Measurements from ENCODE around the gene SPEG.

SPEG gene

GRCh38 chr2:219440388-219441256, 6.0 kb downstream of the SPEG start:
- TF ChIP-seq, protein P1, sequence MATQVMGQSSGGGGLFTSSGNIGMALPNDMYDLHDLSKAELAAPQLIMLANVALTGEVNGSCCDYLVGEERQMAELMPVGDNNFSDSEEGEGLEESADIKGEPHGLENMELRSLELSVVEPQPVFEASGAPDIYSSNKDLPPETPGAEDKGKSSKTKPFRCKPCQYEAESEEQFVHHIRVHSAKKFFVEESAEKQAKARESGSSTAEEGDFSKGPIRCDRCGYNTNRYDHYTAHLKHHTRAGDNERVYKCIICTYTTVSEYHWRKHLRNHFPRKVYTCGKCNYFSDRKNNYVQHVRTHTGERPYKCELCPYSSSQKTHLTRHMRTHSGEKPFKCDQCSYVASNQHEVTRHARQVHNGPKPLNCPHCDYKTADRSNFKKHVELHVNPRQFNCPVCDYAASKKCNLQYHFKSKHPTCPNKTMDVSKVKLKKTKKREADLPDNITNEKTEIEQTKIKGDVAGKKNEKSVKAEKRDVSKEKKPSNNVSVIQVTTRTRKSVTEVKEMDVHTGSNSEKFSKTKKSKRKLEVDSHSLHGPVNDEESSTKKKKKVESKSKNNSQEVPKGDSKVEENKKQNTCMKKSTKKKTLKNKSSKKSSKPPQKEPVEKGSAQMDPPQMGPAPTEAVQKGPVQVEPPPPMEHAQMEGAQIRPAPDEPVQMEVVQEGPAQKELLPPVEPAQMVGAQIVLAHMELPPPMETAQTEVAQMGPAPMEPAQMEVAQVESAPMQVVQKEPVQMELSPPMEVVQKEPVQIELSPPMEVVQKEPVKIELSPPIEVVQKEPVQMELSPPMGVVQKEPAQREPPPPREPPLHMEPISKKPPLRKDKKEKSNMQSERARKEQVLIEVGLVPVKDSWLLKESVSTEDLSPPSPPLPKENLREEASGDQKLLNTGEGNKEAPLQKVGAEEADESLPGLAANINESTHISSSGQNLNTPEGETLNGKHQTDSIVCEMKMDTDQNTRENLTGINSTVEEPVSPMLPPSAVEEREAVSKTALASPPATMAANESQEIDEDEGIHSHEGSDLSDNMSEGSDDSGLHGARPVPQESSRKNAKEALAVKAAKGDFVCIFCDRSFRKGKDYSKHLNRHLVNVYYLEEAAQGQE (IDR thresholded peaks at IDR 0.05; ENCODE audit: insufficient replicate concordance, low read depth), result no peak
- no peak for TF ChIP-seq POLR2AphosphoS5 (IDR thresholded peaks at IDR 0.05; ENCODE audit: low read depth)
- no peak for TF ChIP-seq CTCF (IDR thresholded peaks at IDR 0.05; ENCODE audit: insufficient read depth, low read length)
- TF ChIP-seq SPI1 (IDR thresholded peaks at IDR 0.05; ENCODE audit: borderline replicate concordance, low read depth), result no peak
- TF ChIP-seq GABPA (IDR thresholded peaks at IDR 0.05; ENCODE audit: low read depth), result no peak
- Histone ChIP-seq H3K27ac (replicated peaks) (no peak overlapping the region), H3K4me3 (replicated peaks; ENCODE audit: insufficient read depth, low read length) (no peak overlapping the region), H3K27me3 (ENCODE audit: insufficient read depth, poor library complexity, severe bottlenecking) (peaks cover 47% of the 10 kb centered on the region)
- no peak for DNase-seq (ENCODE audit: low read depth in 1 of 2, low spot score in 1 of 2)

DNA sequence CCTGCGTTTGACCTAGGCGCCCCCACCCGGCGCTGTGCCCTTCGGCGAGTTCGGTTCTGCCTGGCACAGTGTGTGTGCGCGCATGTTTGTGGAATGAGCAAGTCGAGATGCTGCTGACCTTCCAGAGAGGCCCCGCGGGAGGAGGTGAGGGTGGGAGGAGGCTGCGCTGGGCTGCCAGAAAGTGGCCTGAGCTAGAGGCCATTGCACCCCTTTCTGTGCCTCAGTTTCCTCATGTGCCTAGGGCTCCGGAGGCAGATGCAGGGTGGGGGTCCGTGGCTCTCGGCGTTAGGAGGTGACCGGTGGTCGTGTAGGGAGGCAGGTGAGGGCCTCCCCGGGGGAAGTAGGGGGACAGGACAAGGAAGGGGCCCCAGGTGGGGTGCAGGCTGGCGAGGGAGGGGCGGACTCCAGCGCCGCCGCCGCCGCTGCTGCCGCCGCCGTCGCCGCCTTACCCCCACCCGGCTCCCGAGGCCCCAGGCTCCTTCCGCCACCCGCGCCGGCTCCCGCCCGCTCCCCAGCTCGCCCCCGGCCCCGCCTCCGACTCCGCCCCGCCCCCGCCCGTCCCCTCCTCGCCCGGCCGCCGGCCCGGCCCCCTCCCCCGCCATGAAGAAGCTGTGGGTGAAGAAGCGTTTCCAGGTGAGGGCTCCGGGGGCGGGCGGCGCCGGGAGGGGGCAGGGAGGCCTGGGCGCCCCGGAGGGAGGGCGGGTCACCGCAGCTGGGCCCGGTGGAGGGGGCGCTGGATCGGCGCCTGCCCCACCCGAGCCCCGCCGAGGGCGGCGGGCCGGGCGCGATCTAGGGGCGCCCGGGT, 7.0 kb downstream of the SPEG start:
- peaks cover 43% of the 10 kb centered on the region for H3K27me3 ChIP-seq (ENCODE audit: insufficient read depth, poor library complexity, severe bottlenecking)
- no peak overlapping the region for H3K27ac ChIP-seq (replicated peaks)
- no peak for TF ChIP-seq GABPA (IDR thresholded peaks at IDR 0.05; ENCODE audit: low read depth)
- TF ChIP-seq SPI1 (IDR thresholded peaks at IDR 0.05; ENCODE audit: borderline replicate concordance, low read depth), result no peak
- no peak for TF ChIP-seq CTCF (IDR thresholded peaks at IDR 0.05; ENCODE audit: insufficient read depth, low read length)
- TF ChIP-seq, protein P1 (IDR thresholded peaks at IDR 0.05; ENCODE audit: insufficient replicate concordance, low read depth), result no peak
- no peak for TF ChIP-seq POLR2AphosphoS5 (IDR thresholded peaks at IDR 0.05; ENCODE audit: low read depth)
- 0 out of 2 replicates have a peak overlapping the region, but pooled peaks have one; percentile 13 for H3K4me3 ChIP-seq (replicated peaks; ENCODE audit: insufficient read depth, low read length)
- DNase-seq (ENCODE audit: low read depth in 1 of 2, low spot score in 1 of 2), result no peak

- no peak for TF ChIP-seq GABPA (IDR thresholded peaks at IDR 0.05; ENCODE audit: low read depth)
- no peak for TF ChIP-seq POLR2AphosphoS5 (IDR thresholded peaks at IDR 0.05; ENCODE audit: low read depth)
- TF ChIP-seq SPI1 (IDR thresholded peaks at IDR 0.05; ENCODE audit: borderline replicate concordance, low read depth), result no peak
- no peak for TF ChIP-seq CTCF (IDR thresholded peaks at IDR 0.05; ENCODE audit: insufficient read depth, low read length)
- TF ChIP-seq, protein P1 (IDR thresholded peaks at IDR 0.05; ENCODE audit: insufficient replicate concordance, low read depth), result no peak
- no peak for DNase-seq (ENCODE audit: low read depth in 1 of 2, low spot score in 1 of 2)
- H3K27ac ChIP-seq (replicated peaks), result no peak overlapping the region
- no peak overlapping the region for H3K4me3 ChIP-seq (replicated peaks; ENCODE audit: insufficient read depth, low read length)
- peaks cover 48% of the 10 kb centered on the region for H3K27me3 ChIP-seq (ENCODE audit: insufficient read depth, poor library complexity, severe bottlenecking)
Observed at GRCh38 chr2:219442256-219443015, 7.8 kb downstream of the SPEG start.
